Hepatocyte (in vitro differentiated cells): Measurements from ENCODE around the gene FAM217B. TPM values are rescaled to one million over a fixed set of nuclear protein-coding genes. Genes with fewer than 3 reads are reported as not detected.

Experiments
- DNase-seq: peaks from one replicate; pipeline ENCODE4 v3.0.0-alpha.2; 2016; ENCODE audit warnings: low spot score
- H2AFZ ChIP-seq: fragments of 200-600 bp; sonication (generic); 2 replicates; pipeline ENCODE4 v1.6.0; 2016; ENCODE audit warnings: antibody characterized with exemption, mild to moderate bottlenecking
- H3K27ac ChIP-seq: fragments of 200-600 bp; sonication (generic); 2 replicates; pipeline ENCODE4 v1.5.1; 2016; ENCODE audit warnings: mild to moderate bottlenecking
- H3K27me3 ChIP-seq: fragments of 200-600 bp; sonication (generic); 2 replicates; pipeline ENCODE4 v1.6.1; 2016
- H3K36me3 ChIP-seq: fragments of 200-600 bp; sonication (generic); replicated peaks from 2 replicates; pipeline ENCODE4 v1.5.1; 2016; ENCODE audit warnings: low read depth; ENCODE audit not compliant: insufficient read depth
- H3K4me1 ChIP-seq: fragments of 200-600 bp; sonication (generic); 2 replicates; pipeline ENCODE4 v1.5.1; 2016; ENCODE audit warnings: mild to moderate bottlenecking, moderate library complexity; ENCODE audit not compliant: insufficient read depth
- H3K4me2 ChIP-seq: fragments of 200-600 bp; sonication (generic); 2 replicates; pipeline ENCODE4 v1.6.0; 2016
- H3K4me3 ChIP-seq: fragments of 200-600 bp; sonication (generic); 2 replicates; pipeline ENCODE4 v1.5.1; 2016; ENCODE audit warnings: mild to moderate bottlenecking
- H3K79me2 ChIP-seq: fragments of 200-600 bp; sonication (generic); 2 replicates; pipeline ENCODE4 v1.6.0; 2017; ENCODE audit warnings: mild to moderate bottlenecking
- H3K9me2 ChIP-seq: fragments of 200-600 bp; sonication (generic); replicated peaks from 2 replicates; pipeline ENCODE4 v1.6.0; 2017; ENCODE audit warnings: mild to moderate bottlenecking; ENCODE audit not compliant: insufficient read depth
- H3K9me3 ChIP-seq: fragments of 200-600 bp; sonication (generic); 2 replicates; pipeline ENCODE4 v1.5.1; 2016; ENCODE audit warnings: low read depth, mild to moderate bottlenecking
- H4K20me1 ChIP-seq: fragments of 200-600 bp; sonication (generic); 2 replicates; pipeline ENCODE4 v1.6.0; 2016; ENCODE audit warnings: mild to moderate bottlenecking; ENCODE audit not compliant: insufficient read depth, poor library complexity, severe bottlenecking
- CTCF ChIP-seq: fragments of 200-600 bp; sonication (generic); IDR thresholded peaks from 2 replicates; pipeline ENCODE4 v1.5.1; 2016; ENCODE audit warnings: antibody characterized with exemption, mild to moderate bottlenecking; ENCODE audit not compliant: poor library complexity
- EZH2 ChIP-seq: fragments of 200-600 bp; sonication (generic); IDR thresholded peaks from 2 replicates; pipeline ENCODE4 v1.6.1; 2016; ENCODE audit warnings: antibody characterized with exemption, mild to moderate bottlenecking, borderline replicate concordance
- EZH2phosphoT487 ChIP-seq: fragments of 200-600 bp; sonication (generic); IDR thresholded peaks from one replicate; pipeline ENCODE4 v1.6.1; 2018; ENCODE audit warnings: antibody characterized with exemption, mild to moderate bottlenecking, low read depth, moderate library complexity; ENCODE audit not compliant: unreplicated experiment, severe bottlenecking
- WGBS: methylation state at CpG from one replicate; pipeline ENCODE4 v1.1.6; 2016; ENCODE audit warnings: low lambda C conversion rate; ENCODE audit errors: missing lambda C conversion rate; 5-methylcytosine and 5-hydroxymethylcytosine counted together
- polyA plus RNA-seq: library from polyadenylated mRNA; unstranded; fragments of >200 nt; fragmentation: Nextera tagmentation; extraction: Ambion mirVana; gene quantifications from 2 replicates; pipeline ENCODE4 v1.2.1, GENCODE V29; 2016
- total RNA-seq: library from RNA; depleted of rRNA; stranded (reverse); fragments of >200 nt; gene quantifications from 2 replicates; pipeline ENCODE4 v1.2.3, GENCODE V29; 2014

Gene FAM217B
- total and polyA plus RNA-seq, 2 experiments from 2014 or later = 14.7 to 15.2 TPM

- Histone ChIP-seq H3K79me2 (peaks cover 28% of the 10 kb centered on the region), H3K9me2 (no peaks in the 10 kb centered on the region), H3K27me3 (no peaks in the 10 kb centered on the region), H3K27ac (no peak overlapping the region), H2AFZ (peak overlapping the region; percentile 97), H3K4me3 (peak overlapping the region; percentile 56), H3K36me3 (no peaks in the 10 kb centered on the region), H3K4me1 (peaks cover 20% of the 10 kb centered on the region), H3K4me2 (peak overlapping the region; percentile 98), H4K20me1 (no peaks in the 10 kb centered on the region), H3K9me3 (no peaks in the 10 kb centered on the region)
- TF ChIP-seq EZH2 (no peak), CTCF (peak; percentile 96)
- DNase-seq = peak; percentile 86
- 5% methylated on average over 47 of the region's 59 CpGs for WGBS
Measured at GRCh38 chr20:59933849-59934585, 6.2 kb upstream of the FAM217B start.

GRCh38 chr20:59935457-59936185 is 4.6 kb upstream of the FAM217B start:
- H3K36me3 ChIP-seq = no peaks in the 10 kb centered on the region
- H3K9me2 ChIP-seq = no peaks in the 10 kb centered on the region
- WGBS = 90% methylated on average over 8 of the region's 8 CpGs
- H3K79me2 ChIP-seq = peaks cover 31% of the 10 kb centered on the region
- H2AFZ ChIP-seq = no peak overlapping the region
- no peaks in the 10 kb centered on the region for H3K27me3 ChIP-seq
- no peak overlapping the region for H3K4me3 ChIP-seq
- no peaks in the 10 kb centered on the region for H4K20me1 ChIP-seq
- H3K4me2 ChIP-seq = no peak overlapping the region
- DNase-seq = no peak
- TF ChIP-seq EZH2phosphoT487 = no peak
- no peak for TF ChIP-seq CTCF
- TF ChIP-seq EZH2 = no peak
- no peak overlapping the region for H3K27ac ChIP-seq
- H3K4me1 ChIP-seq = peaks cover 24% of the 10 kb centered on the region
- no peaks in the 10 kb centered on the region for H3K9me3 ChIP-seq

GRCh38 chr20:59936409-59936808 is 3.8 kb upstream of the FAM217B start:
- no peaks in the 10 kb centered on the region for H3K27me3 ChIP-seq
- H3K36me3 ChIP-seq = no peaks in the 10 kb centered on the region
- H3K4me3 ChIP-seq = no peak overlapping the region
- no peaks in the 10 kb centered on the region for H3K9me2 ChIP-seq
- H3K27ac ChIP-seq = no peak overlapping the region
- no peak overlapping the region for H2AFZ ChIP-seq
- no peak for DNase-seq
- peaks cover 35% of the 10 kb centered on the region for H3K79me2 ChIP-seq
- TF ChIP-seq CTCF (no peak), EZH2phosphoT487 (no peak), EZH2 (no peak)
- peaks cover 25% of the 10 kb centered on the region for H3K4me1 ChIP-seq
- WGBS = 70% methylated on average over 4 of the region's 4 CpGs
- H3K9me3 ChIP-seq = no peaks in the 10 kb centered on the region
- H4K20me1 ChIP-seq = no peaks in the 10 kb centered on the region
- no peak overlapping the region for H3K4me2 ChIP-seq
